GM12892 (cell line): ENCODE data around the gene KCNJ3.

Experiments
- POLR2A ChIP-seq: IDR thresholded peaks from 2 replicates; pipeline ENCODE4 v1.6.1; 2011; ENCODE audit warnings: low read depth, low read length, control low read depth
- POLR2AphosphoS5 ChIP-seq: IDR thresholded peaks from 2 replicates; pipeline ENCODE4 v1.6.1; 2011; ENCODE audit warnings: low read depth, low read length, control low read depth

DNA sequence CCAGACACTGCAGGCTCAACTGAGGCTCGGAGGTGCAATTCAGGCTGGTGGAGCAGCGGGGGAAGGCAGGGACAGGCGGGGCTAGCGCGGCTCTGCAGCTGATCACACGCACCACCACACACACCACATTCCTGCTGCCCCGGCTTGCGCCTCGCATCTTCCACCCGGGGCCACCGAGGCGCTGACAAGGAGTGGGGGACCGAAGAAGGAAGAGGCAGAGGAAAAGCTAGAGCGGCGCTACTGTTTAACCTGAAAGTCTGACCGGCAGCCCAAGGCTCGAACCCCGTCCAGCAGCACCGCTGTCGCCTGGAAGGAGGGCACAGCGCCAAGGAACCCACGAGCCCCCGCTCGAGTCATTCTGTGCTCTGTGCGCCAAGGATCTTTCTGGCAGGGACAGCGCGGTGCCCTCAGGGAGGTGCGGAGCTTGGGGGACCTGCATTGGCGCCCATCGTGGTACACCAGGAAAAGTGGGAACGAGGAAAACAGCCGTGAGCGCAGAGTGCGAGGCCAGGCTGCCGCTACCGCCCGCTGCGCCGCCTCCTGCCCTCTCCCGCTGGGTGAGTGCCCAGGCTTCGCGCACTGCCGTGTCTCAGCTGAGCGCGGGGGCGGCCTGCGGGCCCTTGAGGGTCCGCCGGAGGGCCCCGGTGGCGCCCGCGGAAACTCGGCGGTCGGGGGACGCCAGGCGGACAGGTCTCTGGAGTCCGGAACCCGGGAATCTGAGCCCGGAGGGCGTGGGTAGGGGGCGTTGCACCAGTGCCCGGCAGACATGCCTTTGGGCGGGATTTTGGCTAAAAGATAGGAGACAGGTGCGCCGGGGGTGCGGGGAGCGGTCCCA, 860 bp upstream of the KCNJ3 start:
- TF ChIP-seq POLR2A: no peak
- TF ChIP-seq POLR2AphosphoS5: no peak
